HG02642 (cell line): ENCODE results near the gene EED.

Experiments
- ATAC-seq: cut with Tn5 transposase; IDR thresholded peaks from one replicate; pipeline ENCODE4 v1.9.1; 2021; ENCODE audit warnings: mild to moderate bottlenecking; ENCODE audit not compliant: unreplicated experiment, poor library complexity

EED gene

GRCh38 chr11:86244522-86245368, at the start of gene EED:
EED (plus strand) TSS chr11:86244753; CDS start chr11:86245230, 477 bp downstream.
- ATAC-seq: peak; percentile 79

- no peak for ATAC-seq
Measured at GRCh38 chr11:86194998-86195397, 49.6 kb upstream of the EED start.

GRCh38 chr11:86196085-86196696, 48.4 kb upstream of the EED start:
- ATAC-seq: no peak

GRCh38 chr11:86196913-86197312, 47.6 kb upstream of the EED start:
- no peak for ATAC-seq

GRCh38 chr11:86197448-86197847, 47.1 kb upstream of the EED start:
- ATAC-seq: no peak

GRCh38 chr11:86198139-86198538, 46.4 kb upstream of the EED start:
- ATAC-seq: no peak

- ATAC-seq: no peak
Measured at GRCh38 chr11:86199354-86199753, 45.2 kb upstream of the EED start.

- no peak for ATAC-seq
Measured at GRCh38 chr11:86201371-86201884, 43.1 kb upstream of the EED start.

- ATAC-seq: peak; percentile 38
Measured at GRCh38 chr11:86202013-86202336, 42.6 kb upstream of the EED start.

- no peak for ATAC-seq
Measured at GRCh38 chr11:86204356-86204755, 40.2 kb upstream of the EED start.

GRCh38 chr11:86205421-86206336, 38.9 kb upstream of the EED start:
- no peak for ATAC-seq

GRCh38 chr11:86206337-86206695, 38.2 kb upstream of the EED start:
- ATAC-seq: no peak

- no peak for ATAC-seq
Measured at GRCh38 chr11:86207413-86207812, 37.1 kb upstream of the EED start.

GRCh38 chr11:86208572-86208971, 36.0 kb upstream of the EED start:
- ATAC-seq: no peak

- ATAC-seq: no peak
Measured at GRCh38 chr11:86209806-86210657, 34.5 kb upstream of the EED start.

- no peak for ATAC-seq
Measured at GRCh38 chr11:86210898-86211297, 33.7 kb upstream of the EED start.

GRCh38 chr11:86211619-86212018, 32.9 kb upstream of the EED start:
- ATAC-seq: peak; percentile 48

- no peak for ATAC-seq
Measured at GRCh38 chr11:86212019-86212611, 32.4 kb upstream of the EED start.

GRCh38 chr11:86214710-86215109, 29.8 kb upstream of the EED start:
- peak; percentile 57 for ATAC-seq
